GM12872 (cell line): ENCODE data around the gene CYP1A1.

Experiments used
- CTCF ChIP-seq: IDR thresholded peaks from 3 replicates; pipeline ENCODE4 v1.5.1; 2011; ENCODE audit warnings: low read depth, mild to moderate bottlenecking, low read length, moderate library complexity; ENCODE audit not compliant: insufficient read depth

CYP1A1 gene

GRCh38 chr15:74725225-74725774 is at the start of gene CYP1A1:
Gene CYP1A1, minus strand, starts transcription at chr15:74725528. Its CDS starts 2,431 bp downstream, at chr15:74723097.
- no peak for TF ChIP-seq CTCF

GRCh38 chr15:74773731-74774252 is 48.5 kb upstream of the CYP1A1 start:
- TF ChIP-seq CTCF: no peak

GRCh38 chr15:74773329-74773728 is 48.0 kb upstream of the CYP1A1 start:
- TF ChIP-seq CTCF: no peak

GRCh38 chr15:74770211-74770903 is 45.0 kb upstream of the CYP1A1 start:
- TF ChIP-seq CTCF: peak; percentile 1; the same call in 1 of the 3 replicates

GRCh38 chr15:74769463-74770025 is 44.2 kb upstream of the CYP1A1 start:
- TF ChIP-seq CTCF: no peak

GRCh38 chr15:74768771-74769342 is 43.5 kb upstream of the CYP1A1 start:
- peak; percentile 78 for TF ChIP-seq CTCF

GRCh38 chr15:74768099-74768770 is 42.9 kb upstream of the CYP1A1 start:
- TF ChIP-seq CTCF: no peak
